GM06990 (cell line): ENCODE measurements around the gene TMEM161A.

ENCODE experiments used
- DNase-seq: peaks from one replicate; pipeline ENCODE4 v3.0.0-alpha.2; 2011; ENCODE audit not compliant: insufficient read length; ENCODE audit errors: extremely low read depth
- H3K27me3 ChIP-seq: replicated peaks from 2 replicates; pipeline ENCODE4 v1.6.0; 2011; ENCODE audit warnings: low read length; ENCODE audit not compliant: control insufficient read depth, insufficient read depth
- H3K36me3 ChIP-seq: 2 replicates; pipeline ENCODE4 v1.5.1; 2011; ENCODE audit warnings: low read length; ENCODE audit not compliant: control insufficient read depth, insufficient read depth
- H3K4me3 ChIP-seq: replicated peaks from 2 replicates; pipeline ENCODE4 v1.5.1; 2011; ENCODE audit warnings: low read depth, mild to moderate bottlenecking, control low read depth, low read length
- TF ChIP-seq, protein P1 (sequence below): IDR thresholded peaks from 2 replicates; pipeline ENCODE4 v1.5.1; 2011; ENCODE audit warnings: low read length, control low read depth, mild to moderate bottlenecking, inconsistent platforms; ENCODE audit not compliant: insufficient read depth, poor library complexity, severe bottlenecking

The TMEM161A gene

DNA sequence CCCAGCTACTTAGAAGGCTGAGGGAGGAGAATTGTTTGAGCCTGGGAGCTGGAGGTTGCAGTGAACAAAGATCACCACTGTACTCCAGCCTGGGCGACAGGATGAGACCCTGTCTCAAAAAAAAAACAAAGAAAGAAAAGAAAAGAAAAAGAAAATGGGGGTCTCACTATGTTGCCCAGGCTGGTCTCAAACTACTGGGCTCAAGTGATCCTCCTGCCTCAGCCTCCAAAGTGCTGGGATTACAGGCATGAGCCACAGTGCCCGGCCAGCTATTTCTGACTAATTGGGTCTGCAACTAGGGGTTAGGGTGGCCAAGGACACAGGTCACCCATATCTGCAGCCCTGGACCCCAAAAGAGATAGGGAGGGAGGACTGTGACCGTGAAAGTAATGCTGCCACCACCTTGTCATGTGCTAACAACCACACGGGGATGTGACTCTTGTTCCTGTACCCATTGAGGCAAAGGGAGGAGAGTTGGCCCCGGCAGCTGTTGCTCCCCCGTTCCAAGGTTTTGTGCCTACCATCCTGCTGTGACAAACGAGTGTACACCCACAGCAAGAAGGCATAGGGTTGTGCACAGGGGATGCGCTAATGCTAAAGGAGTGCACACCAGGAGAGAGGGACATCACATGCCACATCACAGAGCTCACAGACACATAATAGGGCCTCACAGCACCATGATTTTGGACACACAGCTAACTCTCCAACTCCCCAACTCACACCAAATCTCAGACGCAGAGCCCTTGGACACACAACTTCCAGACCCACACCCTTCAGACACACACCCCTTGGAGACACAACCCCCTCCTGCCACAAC is 31.2 kb upstream of the TMEM161A start:
- no peaks in the 10 kb centered on the region for H3K27me3 ChIP-seq
- DNase-seq: no peak
- H3K4me3 ChIP-seq: peak overlapping the region; percentile 53
- H3K36me3 ChIP-seq: no peaks in the 10 kb centered on the region
- TF ChIP-seq, protein P1, sequence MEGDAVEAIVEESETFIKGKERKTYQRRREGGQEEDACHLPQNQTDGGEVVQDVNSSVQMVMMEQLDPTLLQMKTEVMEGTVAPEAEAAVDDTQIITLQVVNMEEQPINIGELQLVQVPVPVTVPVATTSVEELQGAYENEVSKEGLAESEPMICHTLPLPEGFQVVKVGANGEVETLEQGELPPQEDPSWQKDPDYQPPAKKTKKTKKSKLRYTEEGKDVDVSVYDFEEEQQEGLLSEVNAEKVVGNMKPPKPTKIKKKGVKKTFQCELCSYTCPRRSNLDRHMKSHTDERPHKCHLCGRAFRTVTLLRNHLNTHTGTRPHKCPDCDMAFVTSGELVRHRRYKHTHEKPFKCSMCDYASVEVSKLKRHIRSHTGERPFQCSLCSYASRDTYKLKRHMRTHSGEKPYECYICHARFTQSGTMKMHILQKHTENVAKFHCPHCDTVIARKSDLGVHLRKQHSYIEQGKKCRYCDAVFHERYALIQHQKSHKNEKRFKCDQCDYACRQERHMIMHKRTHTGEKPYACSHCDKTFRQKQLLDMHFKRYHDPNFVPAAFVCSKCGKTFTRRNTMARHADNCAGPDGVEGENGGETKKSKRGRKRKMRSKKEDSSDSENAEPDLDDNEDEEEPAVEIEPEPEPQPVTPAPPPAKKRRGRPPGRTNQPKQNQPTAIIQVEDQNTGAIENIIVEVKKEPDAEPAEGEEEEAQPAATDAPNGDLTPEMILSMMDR: no peak

DNA sequence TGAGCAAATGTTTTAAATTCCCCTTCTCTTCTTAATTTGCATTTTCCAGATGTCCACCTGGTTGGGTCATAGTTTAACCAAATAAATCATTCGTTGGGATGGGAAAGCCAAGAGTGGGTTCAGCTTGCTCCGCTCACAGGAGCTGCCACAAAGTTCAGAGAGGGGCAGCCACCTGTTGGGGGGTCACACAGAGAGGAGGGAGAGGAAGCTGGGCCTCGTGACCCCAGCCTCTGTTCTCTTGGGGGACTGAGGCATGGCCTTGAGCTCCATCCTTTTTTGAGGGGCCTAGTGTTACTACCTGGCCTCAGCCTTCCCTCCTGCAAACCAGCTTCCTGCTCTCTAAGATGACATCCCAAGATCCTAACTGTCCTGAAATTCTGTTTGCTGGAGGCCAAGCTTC is 29.3 kb upstream of the TMEM161A start:
- Histone ChIP-seq H3K27me3 (no peaks in the 10 kb centered on the region), H3K36me3 (no peaks in the 10 kb centered on the region), H3K4me3 (peak overlapping the region; percentile 20)
- no peak for DNase-seq
- TF ChIP-seq, protein P1: no peak

DNA sequence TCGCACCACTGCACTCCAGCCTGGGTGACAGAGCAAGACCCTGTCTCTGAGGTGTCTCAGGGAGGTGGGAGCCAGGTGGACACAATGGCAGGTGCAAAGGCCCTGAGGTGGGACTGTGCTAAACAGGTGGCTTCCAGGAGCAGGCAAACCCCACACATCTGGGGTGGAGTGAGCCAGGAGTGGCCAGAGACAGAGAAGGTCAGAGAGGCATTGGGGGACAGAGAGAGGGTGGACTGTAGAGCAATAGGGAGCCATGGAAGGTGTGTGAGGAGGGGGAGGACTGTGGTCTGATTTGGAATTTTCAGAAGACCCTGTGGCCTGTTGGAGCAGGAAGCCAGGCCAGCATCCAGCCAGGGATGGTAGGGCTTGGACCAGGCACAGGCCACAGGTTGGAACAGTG is 27.1 kb upstream of the TMEM161A start:
- TF ChIP-seq, protein P1: no peak
- DNase-seq: no peak
- Histone ChIP-seq H3K36me3 (no peaks in the 10 kb centered on the region), H3K27me3 (no peaks in the 10 kb centered on the region), H3K4me3 (no peak overlapping the region)

DNA sequence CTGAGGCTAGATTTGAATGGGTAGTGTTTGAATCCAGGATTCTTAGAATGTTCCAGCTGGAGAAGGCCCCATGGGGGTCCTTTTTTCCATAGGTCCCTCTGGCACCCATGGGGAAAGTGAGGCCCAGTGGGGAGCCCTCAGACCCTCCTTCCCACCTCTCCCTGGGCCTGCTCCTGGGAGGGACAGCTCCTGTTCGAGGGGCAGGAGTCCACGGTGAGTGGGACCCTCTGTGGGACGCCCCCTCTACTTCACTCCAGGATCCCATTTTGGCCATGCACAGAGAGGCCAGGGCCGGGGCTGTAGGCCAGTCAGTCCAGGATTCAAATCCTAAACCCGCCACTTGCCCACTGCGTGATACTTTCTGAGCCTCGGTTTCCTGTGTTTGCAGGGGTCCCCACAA is 24.2 kb upstream of the TMEM161A start:
- Histone ChIP-seq H3K36me3 (no peaks in the 10 kb centered on the region), H3K27me3 (no peaks in the 10 kb centered on the region), H3K4me3 (no peak overlapping the region)
- TF ChIP-seq, protein P1: no peak
- DNase-seq: no peak

DNA sequence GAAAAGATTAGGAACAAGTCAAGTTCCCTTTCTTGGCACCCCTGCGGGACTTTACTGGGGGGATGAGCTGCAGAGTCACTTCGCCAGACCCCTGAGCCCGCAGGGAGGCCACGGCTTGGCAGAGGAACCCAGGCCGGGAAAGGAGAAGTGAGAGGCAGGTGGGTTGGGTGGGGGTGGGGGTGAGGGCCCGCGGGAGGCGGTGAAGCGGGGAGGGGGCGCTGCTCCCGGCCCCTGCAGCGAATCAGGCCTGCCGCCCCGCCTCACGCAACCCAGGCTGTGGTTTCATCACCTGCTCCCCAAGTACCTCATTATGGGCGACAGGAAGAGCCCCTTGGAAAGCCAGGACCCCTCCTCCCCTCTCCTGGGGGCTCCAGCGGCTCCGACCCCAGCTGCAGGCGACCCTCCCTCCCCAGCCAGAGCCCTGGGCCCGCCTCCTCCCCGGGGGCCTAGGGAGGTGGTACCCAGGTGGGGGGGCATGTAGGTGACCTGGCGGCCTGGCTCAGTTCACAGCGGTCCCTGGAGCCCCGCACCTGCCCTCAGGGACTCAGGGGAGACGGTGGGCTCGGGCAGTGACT is 22.3 kb upstream of the TMEM161A start:
- Histone ChIP-seq H3K36me3 (no peaks in the 10 kb centered on the region), H3K27me3 (no peaks in the 10 kb centered on the region), H3K4me3 (peak overlapping the region; percentile 33; the same call in 1 of the 2 replicates)
- TF ChIP-seq, protein P1: no peak
- DNase-seq: peak; percentile 90

DNA sequence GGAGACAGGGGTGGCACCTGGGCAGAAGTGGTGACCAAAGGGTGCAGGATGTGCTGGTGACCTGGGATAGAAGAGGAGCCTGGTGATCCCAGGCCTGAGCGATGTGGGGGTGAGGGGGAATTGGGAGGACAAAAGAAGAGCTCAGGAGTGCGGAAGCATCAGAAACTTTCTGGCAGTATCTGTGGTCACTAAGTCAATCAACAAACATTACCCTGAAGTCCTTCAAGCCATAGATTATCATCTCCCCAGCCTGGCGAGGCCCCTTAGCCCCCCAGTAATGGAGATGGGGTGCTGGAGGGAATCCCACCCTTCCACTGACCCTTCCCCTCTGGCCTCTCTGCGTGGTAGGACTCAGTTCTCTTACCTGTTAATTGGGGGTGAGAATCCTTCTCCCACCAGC is 21.3 kb upstream of the TMEM161A start:
- no peaks in the 10 kb centered on the region for H3K27me3 ChIP-seq
- no peaks in the 10 kb centered on the region for H3K36me3 ChIP-seq
- DNase-seq: no peak
- no peak overlapping the region for H3K4me3 ChIP-seq
- TF ChIP-seq, protein P1: no peak
